ENCODE data around the gene EGLN2. TPM values are rescaled to one million over a fixed set of nuclear protein-coding genes. Genes with fewer than 3 reads are reported as not detected.

Gene EGLN2
- total and polyA plus RNA-seq, 10 of the 15 experiments (the other 5 are each of a cell fraction or from before 2014, with no cell fraction given), result 8.6 to 93.0 (median 66.8) TPM

- no peak for TF ChIP-seq KLF5 (IDR thresholded peaks at IDR 0.05; ENCODE audit: partially characterized antibody)
- TF ChIP-seq REST (IDR thresholded peaks at IDR 0.05; ENCODE audit: low read depth, low read length), result no peak
- TF ChIP-seq POU2F2 (IDR thresholded peaks at IDR 0.05; ENCODE audit: borderline replicate concordance, low read depth, low read length), result no peak
- TF ChIP-seq NFYA (IDR thresholded peaks at IDR 0.05; ENCODE audit: borderline replicate concordance, low read depth, low read length), result no peak
- no peak for TF ChIP-seq SMC3 (IDR thresholded peaks at IDR 0.05; ENCODE audit: borderline replicate concordance, low read length)
- no peak for TF ChIP-seq E2F4 (IDR thresholded peaks at IDR 0.05; ENCODE audit: low read depth, low read length)
- TF ChIP-seq RUNX3 (IDR thresholded peaks at IDR 0.05; ENCODE audit: low read length), result 0 out of 2 replicates have a peak, but pooled peaks have one; percentile 36
- TF ChIP-seq CBX5 (IDR thresholded peaks at IDR 0.05; ENCODE audit: low read depth), result no peak
- peak in 1 of 2 experiments; percentile 29; a peak in 1 of 4 replicates for TF ChIP-seq ETV6 (conservative IDR thresholded peaks at IDR 0.05 in 1 of 2, IDR thresholded peaks at IDR 0.05 in 1 of 2; ENCODE audit: borderline replicate concordance in 1 of 2, low read depth in 1 of 2)
- TF ChIP-seq RELA (IDR thresholded peaks at IDR 0.05; ENCODE audit: borderline replicate concordance, partially characterized antibody), result no peak
- TF ChIP-seq EED (IDR thresholded peaks at IDR 0.05; ENCODE audit: low read depth), result 0 out of 2 replicates have a peak, but pooled peaks have one; percentile 36
- no peak for TF ChIP-seq TBL1XR1 (IDR thresholded peaks at IDR 0.05; ENCODE audit: low read depth, low read length)
- TF ChIP-seq BMI1 (IDR thresholded peaks at IDR 0.05; ENCODE audit: borderline replicate concordance), result no peak
- TF ChIP-seq SMARCA5 (IDR thresholded peaks at IDR 0.05), result no peak
- TF ChIP-seq SP1 (IDR thresholded peaks at IDR 0.05; ENCODE audit: low read depth, low read length), result no peak
- no peak for TF ChIP-seq BHLHE40 (IDR thresholded peaks at IDR 0.05; ENCODE audit: borderline replicate concordance in 1 of 2, low read depth in 2 of 2, low read length in 1 of 2)
- TF ChIP-seq SMAD1 (IDR thresholded peaks at IDR 0.05; ENCODE audit: low read depth, partially characterized antibody), result no peak
- TF ChIP-seq ZNF592 (IDR thresholded peaks at IDR 0.05), result no peak
- TF ChIP-seq HDAC6 (IDR thresholded peaks at IDR 0.05; ENCODE audit: unreplicated experiment), result no peak
These were observed 5.1 kb downstream of the EGLN2 start (continued) for GRCh38 chr19:40803857-40804782.
